ENCODE data around the gene L3MBTL4. TPM values are rescaled to one million over a fixed set of nuclear protein-coding genes. Genes with fewer than 3 reads are reported as not detected.

The L3MBTL4 gene
- total and polyA plus RNA-seq, 10 of the 15 experiments (the other 5 are each of a cell fraction or from before 2014, with no cell fraction given) = 1.3 to 8.7 (median 3.8) TPM

DNA sequence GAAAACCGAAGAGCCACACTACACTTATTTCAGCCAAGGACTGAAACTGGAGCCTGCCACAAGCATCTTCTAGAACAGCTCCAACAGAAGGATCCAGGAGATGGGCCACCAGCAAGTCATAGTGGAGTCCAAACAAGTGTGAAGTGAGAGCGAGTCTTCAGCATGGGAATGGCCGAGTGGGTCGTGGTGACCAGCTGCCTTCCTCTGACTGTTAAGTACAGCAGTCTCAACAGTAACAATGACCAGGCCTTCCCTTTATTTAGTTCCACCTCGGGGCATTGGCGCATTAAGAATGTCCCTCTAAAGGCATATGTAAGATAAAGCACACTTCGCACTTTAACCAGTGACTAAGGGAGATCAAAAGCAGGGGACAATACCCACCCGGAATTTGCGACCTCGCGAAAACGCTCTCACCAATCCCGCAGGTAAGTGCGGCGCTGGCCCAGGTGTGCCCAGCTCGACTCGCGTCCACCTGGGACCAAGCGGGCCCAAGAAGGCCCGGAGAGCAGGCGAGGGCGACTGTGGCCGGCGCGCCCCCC, 1.1 kb downstream of the L3MBTL4 start:
- BruUV-seq (replicated peaks) = no TSS peak
- 97% methylated on average over 25 of the region's 25 CpGs for WGBS (ENCODE audit: insufficient coverage, insufficient replicate concordance, low lambda C conversion rate, missing lambda C conversion rate)

More for the DNA sequence above, 1.1 kb downstream of the L3MBTL4 start:
- Histone ChIP-seq H3K4me2 (ENCODE audit: control insufficient read depth, insufficient read depth) (peak overlapping the region; percentile 85), H3K36me3 (ENCODE audit: control insufficient read depth in 2 of 2, insufficient read depth in 2 of 2, low read length in 1 of 2) (no peaks in the 10 kb centered on the region), H3K9me3 (replicated peaks; ENCODE audit: control insufficient read depth, insufficient read depth, low read length) (no peaks in the 10 kb centered on the region), H3K27ac (ENCODE audit: control insufficient read depth, insufficient read depth) (no peak overlapping the region; the same call in 1 of the 2 replicates), H4K20me1 (ENCODE audit: control insufficient read depth, insufficient read depth) (no peaks in the 10 kb centered on the region), H3K9ac (ENCODE audit: control insufficient read depth, insufficient read depth, low read length) (peak overlapping the region; percentile 68), H3K79me2 (ENCODE audit: control insufficient read depth, insufficient read depth, low read length) (peaks cover 4% of the 10 kb centered on the region; the same call in 1 of the 2 replicates), H3K27me3 (replicated peaks in 1 of 2; ENCODE audit: control insufficient read depth in 2 of 2, insufficient read depth in 2 of 2, low read length in 1 of 2) (no peaks in the 10 kb centered on the region), H2AFZ (ENCODE audit: control insufficient read depth, low read depth, low read length) (peak overlapping the region; percentile 78), H3K4me3 (peak overlapping the region; percentile 82), H3K4me1 (ENCODE audit: control insufficient read depth, insufficient read depth, low read length) (peaks cover 5% of the 10 kb centered on the region; the same call in 1 of the 2 replicates)
- ChIA-PET SMC1A (ENCODE audit: uncharacterized antibody, unreplicated experiment) (interaction anchor here (1.2 kb wide), 1 partner anchor 9 kb away, joined by 3 read pairs; no protein-coding TSS in a partner anchor), POLR2A (no interaction called here), CTCF (no interaction called here), RAD21 (ENCODE audit: unreplicated experiment) (interaction anchor here (1.2 kb wide), 1 partner anchor 49 kb away, joined by 3 read pairs; no protein-coding TSS in a partner anchor)
- DNase-seq (ENCODE audit: low read depth, low spot score) (no peak), ATAC-seq (no peak), FAIRE-seq (no peak)
- TF ChIP-seq CHD1 (IDR thresholded peaks at IDR 0.05; ENCODE audit: low read depth, low read length) (no peak), MXI1 (IDR thresholded peaks at IDR 0.05; ENCODE audit: low read depth, low read length) (no peak), SRF (IDR thresholded peaks at IDR 0.05; ENCODE audit: low read depth in 2 of 2, low read length in 2 of 2) (no peak), TCF12 (IDR thresholded peaks at IDR 0.05; ENCODE audit: low read depth, low read length) (no peak), ZNF622 (IDR thresholded peaks at IDR 0.05) (no peak), ZSCAN29 (IDR thresholded peaks at IDR 0.05) (no peak), RAD21 (IDR thresholded peaks at IDR 0.05; ENCODE audit: insufficient read depth, low read depth, low read length) (no peak), ASH2L (IDR thresholded peaks at IDR 0.05; ENCODE audit: borderline replicate concordance, low read depth) (no peak), NFIC (IDR thresholded peaks at IDR 0.05; ENCODE audit: low read depth, low read length) (no peak), E4F1 (IDR thresholded peaks at IDR 0.05; ENCODE audit: borderline replicate concordance, partially characterized antibody) (no peak), RCOR1 (conservative IDR thresholded peaks at IDR 0.05; ENCODE audit: low read depth, low read length) (no peak)
- TF ChIP-seq, protein P1, sequence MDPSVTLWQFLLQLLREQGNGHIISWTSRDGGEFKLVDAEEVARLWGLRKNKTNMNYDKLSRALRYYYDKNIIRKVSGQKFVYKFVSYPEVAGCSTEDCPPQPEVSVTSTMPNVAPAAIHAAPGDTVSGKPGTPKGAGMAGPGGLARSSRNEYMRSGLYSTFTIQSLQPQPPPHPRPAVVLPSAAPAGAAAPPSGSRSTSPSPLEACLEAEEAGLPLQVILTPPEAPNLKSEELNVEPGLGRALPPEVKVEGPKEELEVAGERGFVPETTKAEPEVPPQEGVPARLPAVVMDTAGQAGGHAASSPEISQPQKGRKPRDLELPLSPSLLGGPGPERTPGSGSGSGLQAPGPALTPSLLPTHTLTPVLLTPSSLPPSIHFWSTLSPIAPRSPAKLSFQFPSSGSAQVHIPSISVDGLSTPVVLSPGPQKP (IDR thresholded peaks at IDR 0.05; ENCODE audit: low read depth, low read length) = no peak
- TF ChIP-seq, protein P2, sequence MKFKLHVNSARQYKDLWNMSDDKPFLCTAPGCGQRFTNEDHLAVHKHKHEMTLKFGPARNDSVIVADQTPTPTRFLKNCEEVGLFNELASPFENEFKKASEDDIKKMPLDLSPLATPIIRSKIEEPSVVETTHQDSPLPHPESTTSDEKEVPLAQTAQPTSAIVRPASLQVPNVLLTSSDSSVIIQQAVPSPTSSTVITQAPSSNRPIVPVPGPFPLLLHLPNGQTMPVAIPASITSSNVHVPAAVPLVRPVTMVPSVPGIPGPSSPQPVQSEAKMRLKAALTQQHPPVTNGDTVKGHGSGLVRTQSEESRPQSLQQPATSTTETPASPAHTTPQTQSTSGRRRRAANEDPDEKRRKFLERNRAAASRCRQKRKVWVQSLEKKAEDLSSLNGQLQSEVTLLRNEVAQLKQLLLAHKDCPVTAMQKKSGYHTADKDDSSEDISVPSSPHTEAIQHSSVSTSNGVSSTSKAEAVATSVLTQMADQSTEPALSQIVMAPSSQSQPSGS (IDR thresholded peaks at IDR 0.05; ENCODE audit: low read length) = no peak
- intact Hi-C loops (cut with micrococcal nuclease; ENCODE audit: unreplicated experiment) (loop anchor here (5.0 to 10.0 kb wide), 2 partner anchors 51 to 439 kb away; no protein-coding TSS in a partner anchor), in situ Hi-C loops (cut with MboI) (no loop called here)
